Nephron progenitor cell (in vitro differentiated cells): ENCODE data around the gene P2RY12.

Source experiments
- DNase-seq: peaks from one replicate; pipeline ENCODE4 v3.0.0; 2021
- H3K27ac Mint-ChIP-seq: 2 replicates; pipeline ENCODE4 v1.8.0; 2021; ENCODE audit warnings: mild to moderate bottlenecking, moderate library complexity, mixed read lengths
- H3K27me3 Mint-ChIP-seq: 2 replicates; pipeline ENCODE4 v1.8.0; 2021; ENCODE audit warnings: mild to moderate bottlenecking, low read depth, mixed read lengths; ENCODE audit not compliant: poor library complexity
- H3K36me3 Mint-ChIP-seq: 2 replicates; pipeline ENCODE4 v1.8.0; 2021; ENCODE audit warnings: low read depth, mixed read lengths
- H3K4me1 Mint-ChIP-seq: 2 replicates; pipeline ENCODE4 v1.8.0; 2021; ENCODE audit warnings: mixed read lengths
- H3K4me3 Mint-ChIP-seq: 2 replicates; pipeline ENCODE4 v1.8.0; 2021; ENCODE audit warnings: mild to moderate bottlenecking, moderate library complexity, mixed read lengths
- H3K9me3 Mint-ChIP-seq: 2 replicates; pipeline ENCODE4 v1.8.0; 2021; ENCODE audit warnings: mild to moderate bottlenecking, moderate library complexity, mixed read lengths
- TF ChIP-seq, protein P1 (sequence below): fragments of 200-600 bp; sonication (generic); IDR thresholded peaks from 2 replicates; pipeline ENCODE4 v1.5.0; 2021; ENCODE audit warnings: antibody characterized with exemption

The P2RY12 gene

DNA sequence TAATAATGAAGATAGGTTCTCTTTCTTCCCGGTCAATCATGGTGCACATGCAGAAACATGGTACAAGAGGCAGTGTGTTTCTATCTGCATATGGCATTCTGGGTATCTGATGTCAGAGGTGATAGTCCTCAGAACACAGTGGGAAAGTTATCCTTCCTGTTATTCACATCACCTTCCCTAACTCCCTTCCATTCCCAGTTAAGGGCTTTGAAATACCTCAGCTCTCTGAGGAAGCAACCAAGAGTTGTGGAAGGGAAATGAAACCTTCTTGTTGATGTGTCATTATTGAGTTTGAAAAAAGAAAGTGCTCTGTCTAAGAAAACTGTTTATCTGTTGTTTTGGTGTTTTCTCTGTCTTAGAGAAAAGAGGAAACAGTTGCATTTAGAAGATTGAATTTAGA lies 33.3 kb downstream of the P2RY12 start:
- DNase-seq = no peak
- Mint-ChIP-seq H3K4me3 (no peak overlapping the region), H3K36me3 (peaks cover 17% of the 10 kb centered on the region), H3K4me1 (peaks cover 4% of the 10 kb centered on the region), H3K27ac (no peak overlapping the region), H3K27me3 (no peaks in the 10 kb centered on the region), H3K9me3 (no peaks in the 10 kb centered on the region)
- TF ChIP-seq, protein P1, sequence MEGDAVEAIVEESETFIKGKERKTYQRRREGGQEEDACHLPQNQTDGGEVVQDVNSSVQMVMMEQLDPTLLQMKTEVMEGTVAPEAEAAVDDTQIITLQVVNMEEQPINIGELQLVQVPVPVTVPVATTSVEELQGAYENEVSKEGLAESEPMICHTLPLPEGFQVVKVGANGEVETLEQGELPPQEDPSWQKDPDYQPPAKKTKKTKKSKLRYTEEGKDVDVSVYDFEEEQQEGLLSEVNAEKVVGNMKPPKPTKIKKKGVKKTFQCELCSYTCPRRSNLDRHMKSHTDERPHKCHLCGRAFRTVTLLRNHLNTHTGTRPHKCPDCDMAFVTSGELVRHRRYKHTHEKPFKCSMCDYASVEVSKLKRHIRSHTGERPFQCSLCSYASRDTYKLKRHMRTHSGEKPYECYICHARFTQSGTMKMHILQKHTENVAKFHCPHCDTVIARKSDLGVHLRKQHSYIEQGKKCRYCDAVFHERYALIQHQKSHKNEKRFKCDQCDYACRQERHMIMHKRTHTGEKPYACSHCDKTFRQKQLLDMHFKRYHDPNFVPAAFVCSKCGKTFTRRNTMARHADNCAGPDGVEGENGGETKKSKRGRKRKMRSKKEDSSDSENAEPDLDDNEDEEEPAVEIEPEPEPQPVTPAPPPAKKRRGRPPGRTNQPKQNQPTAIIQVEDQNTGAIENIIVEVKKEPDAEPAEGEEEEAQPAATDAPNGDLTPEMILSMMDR = no peak

DNA sequence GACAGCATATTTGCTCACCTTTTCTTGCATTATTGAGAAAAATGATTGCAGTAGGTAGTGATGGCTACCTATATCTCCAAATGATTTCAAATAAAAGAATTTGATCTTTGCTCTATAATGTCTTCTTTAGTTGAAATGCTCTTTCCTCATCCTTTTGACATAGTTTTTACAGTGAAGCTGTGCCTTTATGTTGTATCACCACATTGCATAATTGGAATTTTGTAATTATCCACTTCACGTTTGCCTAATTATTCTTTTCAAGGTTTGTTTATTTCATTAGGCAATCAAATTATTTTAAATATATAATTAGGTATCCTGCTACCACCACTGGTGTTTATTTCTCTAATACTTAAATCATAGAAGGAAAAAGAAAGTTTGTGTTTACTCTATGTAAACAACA lies 33.9 kb downstream of the P2RY12 start:
- Mint-ChIP-seq H3K4me3 (no peak overlapping the region), H3K27me3 (no peaks in the 10 kb centered on the region), H3K4me1 (peaks cover 4% of the 10 kb centered on the region), H3K9me3 (no peaks in the 10 kb centered on the region), H3K36me3 (peaks cover 13% of the 10 kb centered on the region), H3K27ac (no peak overlapping the region)
- no peak for DNase-seq
- TF ChIP-seq, protein P1 = no peak

DNA sequence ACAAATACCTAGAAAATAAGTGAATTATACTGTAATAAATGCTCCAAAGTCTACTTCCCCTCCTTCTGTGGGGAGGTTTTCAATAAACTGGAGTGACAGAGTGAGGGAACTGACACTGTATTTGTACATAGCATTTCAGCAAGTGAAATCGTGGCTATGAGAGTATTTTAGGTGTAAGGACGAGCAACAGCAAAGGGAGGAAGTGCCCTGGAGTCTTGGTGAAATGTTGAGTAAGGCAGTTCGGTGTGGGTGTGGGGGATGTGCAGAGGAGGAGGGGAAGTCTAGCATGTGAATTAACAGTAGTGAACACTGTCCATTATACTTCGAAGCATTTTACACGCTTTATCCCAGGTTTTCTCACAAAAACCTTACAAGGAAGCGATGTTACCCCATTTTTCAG lies 37.1 kb downstream of the P2RY12 start:
- DNase-seq = no peak
- Mint-ChIP-seq H3K36me3 (peaks cover 6% of the 10 kb centered on the region), H3K4me1 (peaks cover 4% of the 10 kb centered on the region), H3K4me3 (no peak overlapping the region), H3K27ac (no peak overlapping the region), H3K9me3 (no peaks in the 10 kb centered on the region), H3K27me3 (no peaks in the 10 kb centered on the region)
- TF ChIP-seq, protein P1 = no peak

DNA sequence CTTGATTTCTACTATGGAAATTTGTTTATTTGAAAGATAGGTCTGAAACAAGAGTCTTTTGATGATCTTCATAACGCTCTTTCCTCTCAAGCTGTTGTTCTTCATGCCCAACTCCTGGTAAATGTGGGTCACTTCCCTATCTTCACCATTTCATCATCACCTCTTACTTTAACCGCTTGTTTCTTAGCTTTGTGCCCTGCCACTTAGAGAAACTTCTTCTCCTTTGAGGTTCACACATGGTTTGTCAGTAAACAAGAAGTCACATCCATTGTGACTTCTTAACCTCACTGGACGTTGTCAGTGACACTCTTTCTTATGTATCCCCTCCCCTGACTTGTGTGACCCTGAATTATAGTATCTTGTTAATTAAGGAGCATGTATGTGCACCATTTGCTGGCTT lies 38.3 kb downstream of the P2RY12 start:
- Mint-ChIP-seq H3K4me1 (peaks cover 4% of the 10 kb centered on the region), H3K4me3 (no peak overlapping the region), H3K9me3 (no peaks in the 10 kb centered on the region), H3K27ac (no peak overlapping the region), H3K27me3 (no peaks in the 10 kb centered on the region), H3K36me3 (peaks cover 6% of the 10 kb centered on the region)
- no peak for DNase-seq
- TF ChIP-seq, protein P1 = no peak

DNA sequence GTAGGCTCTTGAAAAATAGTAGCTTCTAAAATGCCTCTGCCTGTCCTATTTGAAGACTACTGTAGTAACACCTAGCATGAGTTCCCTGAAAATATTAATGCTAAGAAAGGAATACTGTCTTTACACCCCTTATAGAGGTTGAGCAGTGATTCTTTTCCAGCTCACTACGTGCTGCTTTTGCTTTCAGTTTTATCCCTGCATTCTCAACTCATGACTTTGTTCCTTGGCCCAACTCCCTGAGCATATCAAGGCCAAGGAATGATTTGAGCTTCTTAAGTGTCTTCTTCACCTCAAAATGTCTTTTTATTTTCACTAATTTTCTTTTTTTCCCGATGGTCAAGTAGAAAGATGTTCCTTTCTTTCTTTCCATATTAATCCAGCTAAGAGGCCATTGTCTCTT lies 38.7 kb downstream of the P2RY12 start:
- H3K27ac Mint-ChIP-seq = no peak overlapping the region
- no peaks in the 10 kb centered on the region for H3K27me3 Mint-ChIP-seq
- H3K4me1 Mint-ChIP-seq = peaks cover 4% of the 10 kb centered on the region
- TF ChIP-seq, protein P1 = no peak
- H3K4me3 Mint-ChIP-seq = no peak overlapping the region
- no peaks in the 10 kb centered on the region for H3K9me3 Mint-ChIP-seq
- H3K36me3 Mint-ChIP-seq = peaks cover 5% of the 10 kb centered on the region
- DNase-seq = no peak

DNA sequence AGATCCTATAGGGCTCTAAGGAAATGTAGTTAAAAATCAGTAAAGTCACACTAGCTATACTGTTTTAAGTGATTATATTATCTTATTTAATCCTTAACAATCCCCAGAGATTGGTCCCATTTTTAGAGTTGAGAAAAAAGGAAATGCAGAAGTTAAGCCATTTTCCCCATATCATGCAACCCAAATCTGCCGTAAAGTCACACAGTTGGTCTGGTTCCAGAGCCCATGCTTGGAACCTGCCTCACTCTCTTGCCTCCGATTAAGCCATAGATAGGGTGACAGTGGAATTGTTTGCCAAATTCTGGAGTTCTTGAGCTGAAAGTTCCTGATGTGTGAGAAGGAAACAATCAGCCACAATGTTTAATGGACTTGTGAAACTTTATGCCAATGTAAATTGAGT lies 52.9 kb downstream of the P2RY12 start:
- H3K9me3 Mint-ChIP-seq = no peaks in the 10 kb centered on the region

More for the DNA sequence above, 52.9 kb downstream of the P2RY12 start:
- no peak overlapping the region for H3K27ac Mint-ChIP-seq
- TF ChIP-seq, protein P1 = no peak
- no peak overlapping the region for H3K4me3 Mint-ChIP-seq
- H3K27me3 Mint-ChIP-seq = no peaks in the 10 kb centered on the region
- no peaks in the 10 kb centered on the region for H3K36me3 Mint-ChIP-seq
- no peak for DNase-seq
- no peaks in the 10 kb centered on the region for H3K4me1 Mint-ChIP-seq
